Panc1 (cell line): ENCODE measurements around the gene R3HDML. TPM values are rescaled to one million over a fixed set of nuclear protein-coding genes. Genes with fewer than 3 reads are reported as not detected.

ENCODE experiments used
- ATAC-seq: fragments of 200-7000 bp; cut with Tn5 transposase; 2 replicates; pipeline ENCODE4 v1.9.1; 2020; ENCODE audit warnings: mild to moderate bottlenecking, moderate library complexity
- Bru-seq: library from RNA; stranded (reverse); fragments of 400-500 nt; gene quantifications from one replicate; lab custom pipeline; 2021; lab: Mats Ljungman, UMichigan
- BruChase-seq, 2 experiments: library from RNA; stranded (reverse); fragments of 400-500 nt; gene quantifications; one replicate each; lab custom pipeline; 2021; lab: Mats Ljungman, UMichigan
- BruUV-seq: library from RNA; stranded (reverse); fragments of 400-500 nt; replicated peaks from 2 replicates; lab custom pipeline; 2021; lab: Mats Ljungman, UMichigan
- CTCF ChIA-PET: fragments of 300-600 bp; sonication (Branson Sonifier 250); formaldehyde crosslinking; loops from one replicate; lab custom pipeline; 2022; ENCODE audit warnings: antibody characterized with exemption; lab: Charles Lee
- POLR2A ChIA-PET: fragments of 300-600 bp; sonication (Branson Sonifier 250); formaldehyde crosslinking; loops from one replicate; lab custom pipeline; 2022; ENCODE audit warnings: antibody characterized with exemption; lab: Charles Lee
- DNase-seq: peaks from one replicate; pipeline ENCODE4 v3.0.0-alpha.2; 2010; ENCODE audit warnings: low read depth, low spot score
- H3K27ac ChIP-seq: 2 replicates; pipeline ENCODE4 v1.5.1; 2011; ENCODE audit warnings: mild to moderate bottlenecking, low read length, inconsistent platforms
- H3K27me3 ChIP-seq: fragments of 200-500 bp; sonication (Bioruptor generic); 2 replicates; pipeline ENCODE4 v1.6.0; 2014; ENCODE audit warnings: low read length, inconsistent platforms; ENCODE audit not compliant: control insufficient read depth, insufficient read depth
- H3K36me3 ChIP-seq: fragments of 200-500 bp; sonication (Bioruptor generic); 2 replicates; pipeline ENCODE4 v1.5.1; 2014; ENCODE audit warnings: inconsistent platforms, mild to moderate bottlenecking, low read length, moderate library complexity; ENCODE audit not compliant: control insufficient read depth, insufficient read depth
- H3K4me1 ChIP-seq: 2 replicates; pipeline ENCODE4 v1.5.1; 2011; ENCODE audit warnings: inconsistent platforms, mild to moderate bottlenecking, low read length, moderate library complexity; ENCODE audit not compliant: control insufficient read depth, insufficient read depth
- H3K4me3 ChIP-seq, 2 experiments: 2 replicates each; pipeline ENCODE4 v1.5.1; 2011 to 2012; ENCODE audit warnings: low read depth in 2 of 2, low read length in 2 of 2, mild to moderate bottlenecking in 2 of 2, inconsistent platforms in 1 of 2, moderate library complexity in 1 of 2
- H3K9me3 ChIP-seq: fragments of 200-500 bp; sonication (Bioruptor generic); 2 replicates; pipeline ENCODE4 v1.5.1; 2014; ENCODE audit warnings: low read depth, mild to moderate bottlenecking, inconsistent platforms, low read length, moderate library complexity; ENCODE audit not compliant: control insufficient read depth, insufficient read depth
- POLR2AphosphoS5 ChIP-seq: IDR thresholded peaks from 2 replicates; pipeline ENCODE4 v1.6.1; 2012; ENCODE audit warnings: mild to moderate bottlenecking, low read depth, low read length, moderate library complexity
- SIN3A ChIP-seq: IDR thresholded peaks from 2 replicates; pipeline ENCODE4 v1.6.1; 2012; ENCODE audit warnings: low read depth, mild to moderate bottlenecking, low read length, moderate library complexity, borderline replicate concordance; ENCODE audit not compliant: insufficient read depth
- TCF7L2 ChIP-seq: IDR thresholded peaks from 2 replicates; pipeline ENCODE4 v1.6.1; 2011; ENCODE audit warnings: mild to moderate bottlenecking, low read depth, low read length, inconsistent platforms
- in situ Hi-C: cut with HindIII; loops from 2 replicates; pipeline ENCODE4 v1.10.0; 2016; ENCODE audit warnings: low sequenced_read_pairs, low pct_unique_long_range_greater_than_20kb
- intact Hi-C: fragments of 100-400 bp; cut with micrococcal nuclease; formaldehyde crosslinking; loops from one replicate; pipeline ENCODE4 v1.10.0; 2022; ENCODE audit not compliant: unreplicated experiment
- long read RNA-seq: library from polyadenylated mRNA; unstranded; transcript quantifications from one replicate; pipeline ENCODE4 v2.0.0, GENCODE V29; 2021; ENCODE audit not compliant: unreplicated experiment
- polyA plus RNA-seq: library from polyadenylated mRNA; unstranded; fragments of >200 nt; gene quantifications from one replicate; pipeline ENCODE4 v1.2.1, GENCODE V29; 2012; ENCODE audit warnings: missing spikeins; ENCODE audit not compliant: insufficient read length
- total RNA-seq: library from RNA; stranded (reverse); gene quantifications from one replicate; pipeline ENCODE4 v1.2.1, GENCODE V29; 2021; ENCODE audit not compliant: unreplicated experiment
- TF ChIP-seq, protein P1 (sequence below), 2 experiments: IDR thresholded peaks; 2 replicates each; pipeline ENCODE4 v1.6.1; 2011 to 2012; ENCODE audit warnings: low read depth in 2 of 2, control low read depth in 1 of 2, low read length in 1 of 2, mild to moderate bottlenecking in 1 of 2, moderate library complexity in 1 of 2; ENCODE audit not compliant: insufficient read depth in 1 of 2
- TF ChIP-seq, protein P2 (sequence below): fragments of 450-650 bp; IDR thresholded peaks from 2 replicates; pipeline ENCODE4 v1.5.1; 2017; ENCODE audit warnings: mild to moderate bottlenecking

Gene R3HDML, protein sequence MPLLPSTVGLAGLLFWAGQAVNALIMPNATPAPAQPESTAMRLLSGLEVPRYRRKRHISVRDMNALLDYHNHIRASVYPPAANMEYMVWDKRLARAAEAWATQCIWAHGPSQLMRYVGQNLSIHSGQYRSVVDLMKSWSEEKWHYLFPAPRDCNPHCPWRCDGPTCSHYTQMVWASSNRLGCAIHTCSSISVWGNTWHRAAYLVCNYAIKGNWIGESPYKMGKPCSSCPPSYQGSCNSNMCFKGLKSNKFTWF
- not detected for total RNA-seq
- not detected for polyA plus RNA-seq
- percentile 12 among the genes with signal in this experiment for Bru-seq, nascent RNA
- not detected for BruChase-seq, experiment 1, labeled RNA remaining after a 2-hour chase
- BruChase-seq, experiment 2, labeled RNA remaining after a 6-hour chase = not detected
- long read RNA-seq = 0 reads

DNA sequence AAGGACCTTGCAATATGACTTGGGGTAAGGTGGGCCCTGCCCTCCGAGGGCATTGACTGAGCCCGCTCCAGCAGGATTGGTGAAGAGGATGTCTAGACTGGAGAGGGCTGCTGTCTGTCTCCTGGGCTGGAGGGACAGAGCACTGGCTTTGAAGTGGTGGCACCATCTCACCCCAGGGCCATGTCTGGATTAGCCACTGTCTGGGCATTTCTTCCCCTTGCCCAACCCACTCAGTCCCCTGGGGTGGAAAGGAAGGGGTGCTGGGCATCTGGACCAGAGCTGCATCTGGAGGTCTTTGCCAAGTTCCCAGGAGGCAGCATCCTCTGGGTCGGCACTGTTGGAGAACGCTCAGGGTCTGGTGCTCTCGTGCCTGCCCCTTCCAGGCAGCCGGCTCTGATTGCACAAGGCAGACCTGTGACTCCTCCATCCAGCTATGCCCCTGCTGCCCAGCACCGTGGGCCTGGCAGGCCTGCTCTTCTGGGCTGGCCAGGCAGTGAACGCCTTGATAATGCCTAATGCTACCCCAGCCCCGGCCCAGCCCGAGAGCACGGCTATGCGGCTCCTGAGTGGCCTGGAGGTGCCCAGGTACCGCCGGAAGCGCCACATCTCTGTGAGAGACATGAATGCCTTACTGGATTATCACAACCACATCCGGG, at the start of gene R3HDML:
Gene R3HDML, plus strand, starts transcription at position 319 of the 656 bp plus-strand sequence. Its CDS starts 115 bp downstream, at position 434.
- H3K27me3 ChIP-seq = no peaks in the 10 kb centered on the region
- BruUV-seq = no TSS peak
- H3K4me1 ChIP-seq = no peaks in the 10 kb centered on the region
- CTCF ChIA-PET = no interaction called here
- intact Hi-C loops (no loop called here), in situ Hi-C loops (no loop called here)
- POLR2A ChIA-PET = no interaction called here
- H3K4me3 ChIP-seq = no peak within 1 kb of the TSS
- no peak for TF ChIP-seq SIN3A
- TF ChIP-seq TCF7L2 = no peak
- TF ChIP-seq POLR2AphosphoS5 = no peak
- TF ChIP-seq, protein P1, sequence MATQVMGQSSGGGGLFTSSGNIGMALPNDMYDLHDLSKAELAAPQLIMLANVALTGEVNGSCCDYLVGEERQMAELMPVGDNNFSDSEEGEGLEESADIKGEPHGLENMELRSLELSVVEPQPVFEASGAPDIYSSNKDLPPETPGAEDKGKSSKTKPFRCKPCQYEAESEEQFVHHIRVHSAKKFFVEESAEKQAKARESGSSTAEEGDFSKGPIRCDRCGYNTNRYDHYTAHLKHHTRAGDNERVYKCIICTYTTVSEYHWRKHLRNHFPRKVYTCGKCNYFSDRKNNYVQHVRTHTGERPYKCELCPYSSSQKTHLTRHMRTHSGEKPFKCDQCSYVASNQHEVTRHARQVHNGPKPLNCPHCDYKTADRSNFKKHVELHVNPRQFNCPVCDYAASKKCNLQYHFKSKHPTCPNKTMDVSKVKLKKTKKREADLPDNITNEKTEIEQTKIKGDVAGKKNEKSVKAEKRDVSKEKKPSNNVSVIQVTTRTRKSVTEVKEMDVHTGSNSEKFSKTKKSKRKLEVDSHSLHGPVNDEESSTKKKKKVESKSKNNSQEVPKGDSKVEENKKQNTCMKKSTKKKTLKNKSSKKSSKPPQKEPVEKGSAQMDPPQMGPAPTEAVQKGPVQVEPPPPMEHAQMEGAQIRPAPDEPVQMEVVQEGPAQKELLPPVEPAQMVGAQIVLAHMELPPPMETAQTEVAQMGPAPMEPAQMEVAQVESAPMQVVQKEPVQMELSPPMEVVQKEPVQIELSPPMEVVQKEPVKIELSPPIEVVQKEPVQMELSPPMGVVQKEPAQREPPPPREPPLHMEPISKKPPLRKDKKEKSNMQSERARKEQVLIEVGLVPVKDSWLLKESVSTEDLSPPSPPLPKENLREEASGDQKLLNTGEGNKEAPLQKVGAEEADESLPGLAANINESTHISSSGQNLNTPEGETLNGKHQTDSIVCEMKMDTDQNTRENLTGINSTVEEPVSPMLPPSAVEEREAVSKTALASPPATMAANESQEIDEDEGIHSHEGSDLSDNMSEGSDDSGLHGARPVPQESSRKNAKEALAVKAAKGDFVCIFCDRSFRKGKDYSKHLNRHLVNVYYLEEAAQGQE (IDR thresholded peaks at IDR 0.05; ENCODE audit: insufficient read depth in 1 of 2, low read depth in 2 of 2, low read length in 1 of 2) = no peak
- TF ChIP-seq, protein P2, sequence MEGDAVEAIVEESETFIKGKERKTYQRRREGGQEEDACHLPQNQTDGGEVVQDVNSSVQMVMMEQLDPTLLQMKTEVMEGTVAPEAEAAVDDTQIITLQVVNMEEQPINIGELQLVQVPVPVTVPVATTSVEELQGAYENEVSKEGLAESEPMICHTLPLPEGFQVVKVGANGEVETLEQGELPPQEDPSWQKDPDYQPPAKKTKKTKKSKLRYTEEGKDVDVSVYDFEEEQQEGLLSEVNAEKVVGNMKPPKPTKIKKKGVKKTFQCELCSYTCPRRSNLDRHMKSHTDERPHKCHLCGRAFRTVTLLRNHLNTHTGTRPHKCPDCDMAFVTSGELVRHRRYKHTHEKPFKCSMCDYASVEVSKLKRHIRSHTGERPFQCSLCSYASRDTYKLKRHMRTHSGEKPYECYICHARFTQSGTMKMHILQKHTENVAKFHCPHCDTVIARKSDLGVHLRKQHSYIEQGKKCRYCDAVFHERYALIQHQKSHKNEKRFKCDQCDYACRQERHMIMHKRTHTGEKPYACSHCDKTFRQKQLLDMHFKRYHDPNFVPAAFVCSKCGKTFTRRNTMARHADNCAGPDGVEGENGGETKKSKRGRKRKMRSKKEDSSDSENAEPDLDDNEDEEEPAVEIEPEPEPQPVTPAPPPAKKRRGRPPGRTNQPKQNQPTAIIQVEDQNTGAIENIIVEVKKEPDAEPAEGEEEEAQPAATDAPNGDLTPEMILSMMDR = no peak
- H3K9me3 ChIP-seq = no peaks in the 10 kb centered on the region
- H3K36me3 ChIP-seq = no peaks in the 10 kb centered on the region
- DNase-seq (no peak), ATAC-seq (no peak; the same call in 1 of the 2 replicates)
- H3K27ac ChIP-seq = no peak within 1 kb of the TSS

DNA sequence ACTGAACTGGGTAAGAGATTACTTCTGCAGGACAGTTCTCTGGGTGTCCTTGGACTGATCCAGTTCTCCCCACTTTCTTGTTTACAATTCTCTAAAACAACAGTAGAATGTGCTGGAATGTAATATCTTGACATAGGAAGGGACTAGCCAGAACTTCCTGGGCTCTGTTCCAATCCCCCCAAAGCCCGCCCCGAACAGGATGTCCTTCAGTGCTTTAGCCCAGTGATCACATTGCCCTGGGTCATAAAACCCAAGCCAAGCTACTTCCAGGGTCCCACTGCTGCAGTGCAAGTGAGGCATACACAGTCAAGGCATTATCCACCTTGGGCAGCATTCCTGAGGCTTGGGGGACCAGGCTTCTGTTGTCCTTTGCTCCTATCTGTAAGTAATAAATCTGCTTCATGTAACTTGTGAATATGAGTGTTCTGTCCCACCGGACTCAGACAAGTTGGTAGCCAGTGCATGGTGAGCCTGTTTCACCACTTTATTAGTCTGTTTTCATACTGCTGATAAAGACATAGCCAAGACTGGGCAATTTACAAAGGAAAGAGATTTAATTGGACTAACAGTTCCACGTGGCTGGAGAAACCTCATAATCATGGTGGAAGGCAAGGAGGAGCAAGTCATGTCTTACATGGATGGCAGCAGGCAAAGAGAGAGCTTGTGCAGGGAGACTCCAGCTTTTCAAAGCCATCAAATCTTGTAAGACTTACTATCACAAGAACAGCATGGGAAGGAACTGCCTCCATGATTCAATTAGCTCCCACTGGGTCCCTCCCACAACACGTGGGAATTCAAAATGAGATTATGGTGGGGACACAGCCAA, 49.4 kb upstream of the R3HDML start:
- no peaks in the 10 kb centered on the region for H3K36me3 ChIP-seq
- in situ Hi-C loops (no loop called here), intact Hi-C loops (no loop called here)
- TF ChIP-seq, protein P1 (IDR thresholded peaks at IDR 0.05; ENCODE audit: insufficient read depth in 1 of 2, low read depth in 2 of 2, low read length in 1 of 2) = no peak
- TF ChIP-seq TCF7L2 (no peak), POLR2AphosphoS5 (no peak), SIN3A (no peak)
- TF ChIP-seq, protein P2 = no peak
- no peak overlapping the region for H3K27ac ChIP-seq
- BruUV-seq = no TSS peak
- DNase-seq (no peak), ATAC-seq (no peak)
- no peak overlapping the region for H3K4me3 ChIP-seq
- ChIA-PET POLR2A (no interaction called here), CTCF (no interaction called here)
- no peaks in the 10 kb centered on the region for H3K4me1 ChIP-seq
- H3K27me3 ChIP-seq = no peaks in the 10 kb centered on the region
- no peaks in the 10 kb centered on the region for H3K9me3 ChIP-seq
